GM19238 (cell line): ENCODE data around the gene ATG4C.

Source experiments
- DNase-seq: peaks from one replicate; pipeline ENCODE4 v3.0.0; 2011; ENCODE audit warnings: low spot score; ENCODE audit not compliant: insufficient read length

ATG4C gene

DNA sequence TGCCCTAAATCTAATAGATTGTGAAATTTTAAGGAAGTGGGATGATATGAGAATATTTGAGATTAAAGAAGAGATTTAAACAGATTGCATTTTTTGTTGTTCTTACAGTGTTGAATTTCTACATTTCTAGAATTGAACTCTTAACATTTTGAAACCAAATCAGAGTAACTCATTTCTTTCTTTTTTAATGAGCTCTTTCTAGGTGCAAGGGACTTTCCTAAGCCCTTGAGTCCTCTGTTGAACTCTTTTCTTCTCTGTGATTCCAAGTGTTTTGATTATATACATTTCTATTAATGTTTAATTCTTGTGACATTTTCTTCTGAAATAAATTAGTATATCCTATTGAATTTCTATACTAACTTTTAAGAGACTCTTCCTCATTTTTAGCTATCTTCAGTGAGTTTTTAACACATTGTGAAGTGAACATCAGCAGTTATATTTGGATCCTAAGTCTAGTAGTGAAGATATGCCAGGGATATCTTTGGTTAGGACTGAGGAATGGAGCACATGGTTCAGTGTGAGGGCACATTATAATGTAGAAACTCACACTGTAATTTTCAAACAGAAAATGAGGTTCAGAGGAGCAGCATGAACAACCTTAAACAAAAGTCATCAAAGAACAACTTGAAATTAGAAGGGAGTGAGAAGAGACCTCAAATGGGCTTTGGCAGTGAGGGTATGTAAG is 53.1 kb downstream of the ATG4C start:
- DNase-seq, result no peak

DNA sequence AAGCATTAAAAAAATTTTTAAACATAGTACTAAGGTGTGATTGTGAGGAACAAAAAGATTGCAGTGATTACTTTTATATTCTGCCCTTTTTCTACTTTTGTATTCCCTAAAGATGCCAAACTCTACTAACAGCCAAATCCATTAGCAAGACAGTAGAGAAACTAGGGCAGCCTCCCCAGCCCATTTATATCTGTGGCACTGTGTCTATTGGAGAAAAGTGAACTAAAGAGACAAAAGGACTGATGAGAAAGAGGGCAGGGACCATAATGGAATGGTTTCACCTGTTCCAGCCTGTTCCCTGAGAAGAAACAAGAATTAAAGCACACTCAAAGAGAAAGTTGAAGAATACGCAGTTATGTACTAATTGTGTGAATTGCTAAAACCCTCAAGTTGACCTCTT is 56.6 kb downstream of the ATG4C start:
- no peak for DNase-seq

DNA sequence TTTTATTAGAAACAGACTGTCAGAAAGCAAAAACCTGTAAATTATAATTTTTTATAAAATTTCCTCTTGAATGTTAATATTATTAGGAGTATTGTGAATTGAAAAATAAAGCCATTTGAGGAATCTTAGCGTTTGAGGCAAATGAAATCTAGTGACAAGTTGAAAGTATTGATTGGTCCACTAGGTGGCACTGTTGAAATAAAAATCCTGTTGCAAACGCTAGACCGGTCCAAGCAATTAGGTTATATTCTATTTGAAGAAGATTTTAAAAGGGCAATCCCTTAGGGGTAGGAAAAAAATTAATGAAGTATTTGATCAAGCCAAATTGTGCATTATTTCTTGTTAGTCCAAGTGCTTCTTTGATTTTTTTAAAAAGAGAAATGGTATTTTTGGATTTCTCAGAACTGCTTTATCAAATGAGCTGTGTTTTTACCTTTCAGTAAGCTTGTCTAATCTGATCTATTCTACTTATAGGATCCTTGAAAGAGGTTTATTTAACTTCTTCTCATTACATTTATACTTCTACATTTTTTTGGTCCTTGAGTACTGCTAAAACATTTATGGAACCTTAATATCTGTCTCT is 57.7 kb downstream of the ATG4C start:
- peak; percentile 5 for DNase-seq

DNA sequence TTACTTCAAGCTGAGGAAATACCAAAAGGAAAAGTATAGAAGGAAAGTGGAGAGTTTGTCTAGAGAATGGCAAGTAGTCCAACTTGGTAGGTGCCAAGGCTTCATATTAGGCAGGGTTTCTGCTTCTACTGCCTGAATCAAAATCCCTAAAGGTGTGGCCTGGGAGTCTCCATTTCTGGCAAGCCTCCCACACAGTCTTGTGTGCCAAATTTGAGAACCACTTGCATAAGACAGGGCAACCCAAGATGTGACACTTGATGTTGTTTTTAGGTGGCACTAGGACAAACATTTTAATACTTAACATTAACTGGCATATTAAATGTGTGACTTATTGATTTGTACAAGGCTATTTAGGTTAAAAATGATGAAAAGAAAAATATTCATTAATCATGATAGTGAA is 60.1 kb downstream of the ATG4C start:
- DNase-seq, result no peak

DNA sequence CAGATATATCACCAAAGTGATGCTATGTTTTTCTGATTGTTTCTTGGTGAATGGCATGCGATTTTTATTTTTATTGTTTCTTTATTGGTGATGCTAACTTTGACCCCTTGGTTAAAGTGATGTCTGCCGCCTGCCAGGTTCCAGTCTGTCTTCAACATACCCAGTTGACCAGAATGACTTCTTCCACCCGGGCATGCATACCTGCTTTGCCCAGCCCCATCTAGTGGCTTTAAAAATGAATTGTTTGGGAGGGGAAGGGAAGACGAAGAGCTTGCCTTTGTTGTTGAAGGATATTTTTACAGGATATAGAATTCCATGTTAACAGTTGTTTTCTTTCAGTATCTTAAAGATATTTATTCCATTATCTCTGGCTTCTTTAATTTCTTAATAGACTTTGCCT is 65.1 kb downstream of the ATG4C start:
- no peak for DNase-seq

DNA sequence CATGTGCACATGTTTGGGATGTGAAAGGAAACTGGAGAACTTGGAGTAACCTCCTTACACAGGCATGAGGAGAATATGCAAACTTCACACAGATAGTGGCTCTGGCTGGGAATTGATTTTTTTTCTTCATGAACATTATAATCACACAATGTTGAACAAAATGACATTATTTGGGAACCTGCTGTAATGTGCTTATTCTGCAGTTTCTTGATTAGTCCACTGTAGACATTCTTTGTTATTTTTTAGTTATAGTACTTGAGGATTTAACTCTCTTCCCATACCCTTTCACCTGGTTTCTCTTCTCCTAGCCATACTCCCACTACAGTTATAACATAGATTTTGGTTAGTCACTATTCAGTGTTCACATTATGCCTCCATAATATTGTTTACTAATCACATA is 68.3 kb downstream of the ATG4C start:
- no peak for DNase-seq

- DNase-seq, result no peak
These were observed 73.0 kb downstream of the ATG4C start for GRCh38 chr1:62856960-62857359.

- DNase-seq, result no peak
These were observed 85.4 kb downstream of the ATG4C start for GRCh38 chr1:62869217-62869754.

DNA sequence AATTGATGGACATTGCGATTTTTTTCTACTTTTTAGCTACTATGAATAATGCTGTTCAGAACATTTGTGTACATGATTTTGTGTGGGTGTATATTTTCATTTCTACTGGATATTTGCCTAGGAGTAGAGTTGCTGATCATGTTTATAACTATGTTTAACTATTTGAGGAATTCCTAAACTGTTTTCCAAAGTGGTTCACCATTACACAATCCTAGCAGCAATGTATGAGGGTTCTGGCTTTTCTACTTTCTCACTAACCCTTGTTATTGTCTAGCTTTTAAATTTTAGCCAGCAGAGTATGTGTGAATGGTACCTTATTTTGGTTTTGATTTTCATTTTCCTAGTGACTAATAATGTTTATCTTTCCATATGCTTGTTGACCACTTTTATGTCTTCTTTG is 86.2 kb downstream of the ATG4C start:
- DNase-seq, result no peak

DNA sequence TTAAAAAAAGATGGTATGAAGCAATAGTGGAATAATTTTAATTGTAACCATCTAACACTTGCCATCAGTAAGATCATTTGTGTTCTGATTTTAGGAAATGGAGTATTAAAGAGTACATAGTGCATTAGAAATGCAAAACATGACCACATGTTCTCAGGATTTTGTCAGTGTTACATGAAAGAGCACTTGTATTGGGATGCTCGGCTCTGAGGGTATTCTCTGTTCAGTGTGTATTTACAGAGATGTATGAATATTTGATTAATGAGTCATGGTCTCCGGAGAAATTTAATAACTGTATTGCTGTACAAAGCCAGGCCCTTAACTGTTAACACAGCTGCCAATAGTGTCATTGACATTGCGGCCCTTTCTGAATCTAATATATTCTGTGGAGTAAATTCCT is 91.7 kb downstream of the ATG4C start:
- no peak for DNase-seq

DNA sequence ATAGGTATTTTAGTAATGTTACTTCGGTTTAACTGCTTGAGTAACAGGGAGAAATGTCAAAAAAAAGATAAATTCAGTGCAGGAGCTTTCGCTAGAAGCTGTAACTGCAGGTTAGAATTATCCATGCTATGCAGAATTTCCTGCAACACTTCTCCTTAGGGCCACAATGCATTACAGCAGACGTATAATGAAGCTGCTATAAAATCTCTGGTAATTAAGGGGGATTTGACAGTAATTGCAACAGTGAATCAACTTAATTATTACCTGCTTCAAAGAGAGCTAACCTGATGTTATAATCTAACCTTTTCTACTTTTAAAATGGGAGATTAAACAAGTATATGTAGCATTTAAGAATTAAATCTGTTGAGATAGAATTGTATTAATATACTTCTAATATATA is 92.6 kb downstream of the ATG4C start:
- no peak for DNase-seq

DNA sequence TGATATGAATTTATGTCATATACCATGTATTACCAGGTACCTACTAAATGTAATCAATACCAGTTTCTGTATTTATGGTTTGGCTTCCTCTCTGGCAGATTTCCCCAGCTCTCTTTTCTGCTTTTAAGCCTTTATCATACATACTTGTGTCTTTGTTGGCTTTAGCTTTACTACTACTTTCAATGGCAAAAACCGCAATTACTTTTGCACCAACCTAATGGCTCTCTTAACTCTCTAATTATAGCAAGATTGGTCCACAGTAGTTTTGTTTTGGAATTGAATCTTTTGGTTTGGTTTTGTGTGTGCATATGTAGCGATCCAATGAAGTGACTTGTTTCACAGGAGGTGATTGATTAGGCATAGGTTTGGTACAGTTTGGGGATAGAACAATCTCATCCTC is 93.6 kb downstream of the ATG4C start:
- DNase-seq, result no peak

DNA sequence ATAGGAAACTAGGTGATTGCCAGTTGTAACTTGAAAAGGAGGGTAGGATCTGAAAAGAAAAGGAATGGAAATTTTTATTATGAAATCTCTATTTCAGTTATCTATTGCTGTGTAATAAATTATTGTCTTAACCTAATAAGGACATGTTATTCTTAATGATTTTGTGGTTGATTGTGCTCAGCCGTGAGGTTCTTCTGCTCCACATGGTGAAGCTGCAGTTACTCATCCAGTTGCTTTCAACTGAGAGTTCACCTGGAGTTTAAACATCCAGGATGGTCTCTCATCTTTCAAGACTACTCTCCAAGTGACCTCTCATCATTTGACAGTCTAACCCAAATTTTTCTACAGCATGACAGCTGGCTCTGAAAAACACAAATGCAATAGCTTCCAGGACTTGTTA is 96.0 kb downstream of the ATG4C start:
- no peak for DNase-seq

DNA sequence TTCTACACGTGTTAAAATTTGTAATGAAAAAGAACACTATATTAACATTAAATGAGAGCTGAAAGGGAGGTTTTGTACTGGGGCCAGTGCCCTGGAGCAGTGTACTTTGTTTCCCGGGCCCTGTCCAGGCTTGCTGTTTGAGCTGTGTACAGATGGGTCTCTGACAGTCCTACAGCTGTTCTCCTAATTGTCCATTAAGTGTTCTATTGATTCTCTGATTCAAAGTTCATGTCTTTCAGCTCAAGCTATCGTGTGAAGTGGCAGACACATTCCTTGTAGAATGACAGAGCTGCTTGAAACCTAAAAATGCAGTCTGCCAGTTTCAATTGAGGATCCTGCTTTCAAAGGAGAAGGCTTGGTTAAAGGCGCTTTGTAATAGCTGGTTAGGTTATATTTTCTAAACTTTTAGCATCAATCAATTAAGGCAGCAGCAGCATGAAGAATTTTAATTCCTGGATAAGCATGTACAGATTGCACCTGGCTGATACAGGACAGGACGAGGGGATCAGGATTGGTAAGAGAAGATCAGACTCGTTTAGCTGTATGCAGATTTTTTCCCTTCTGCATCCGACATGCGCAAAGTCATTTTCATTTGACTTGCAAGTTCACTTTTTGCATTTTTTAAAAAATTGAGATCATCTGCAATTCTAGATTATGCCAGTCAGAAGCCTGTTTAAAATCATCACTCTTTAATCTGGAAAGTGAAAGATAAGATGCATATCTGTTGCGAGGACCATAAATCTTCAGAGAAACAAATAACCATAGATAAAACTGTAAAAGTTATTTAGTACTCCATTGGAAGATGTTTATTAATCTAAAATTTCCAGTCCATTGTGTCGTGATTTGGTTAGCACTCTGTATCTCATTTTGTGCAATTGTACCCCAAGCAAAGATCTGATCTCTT is 98.5 kb downstream of the ATG4C start:
- DNase-seq, result no peak

DNA sequence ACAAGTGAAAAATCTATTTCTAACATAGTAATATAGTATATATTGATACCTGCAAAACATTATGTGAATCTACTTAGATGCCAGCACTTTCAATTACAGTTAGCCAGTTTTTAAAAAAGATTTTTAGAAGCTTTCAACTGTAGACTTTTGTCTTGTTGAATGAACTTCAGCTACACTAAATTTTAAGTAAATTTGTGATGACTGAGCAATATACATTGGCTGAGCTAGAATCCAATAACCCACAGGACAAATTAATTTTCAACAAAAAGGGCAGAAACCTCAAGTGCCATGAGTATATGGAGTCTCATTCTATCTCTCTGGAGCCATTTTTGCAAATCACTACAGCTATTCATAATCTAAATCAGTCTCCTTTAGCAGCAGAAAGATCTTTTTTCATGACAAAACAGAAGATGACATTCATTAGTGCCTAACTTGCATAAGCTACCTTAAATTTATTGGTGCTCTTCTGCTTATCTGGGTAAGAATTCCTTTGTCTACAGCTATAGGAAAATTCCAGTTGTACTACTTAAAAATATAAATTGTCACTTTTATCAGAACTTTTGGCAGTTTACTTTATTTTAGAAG is 100.3 kb downstream of the ATG4C start:
- no peak for DNase-seq

GRCh38 chr1:62887799-62888507 is 104.0 kb downstream of the ATG4C start:
- no peak for DNase-seq

DNA sequence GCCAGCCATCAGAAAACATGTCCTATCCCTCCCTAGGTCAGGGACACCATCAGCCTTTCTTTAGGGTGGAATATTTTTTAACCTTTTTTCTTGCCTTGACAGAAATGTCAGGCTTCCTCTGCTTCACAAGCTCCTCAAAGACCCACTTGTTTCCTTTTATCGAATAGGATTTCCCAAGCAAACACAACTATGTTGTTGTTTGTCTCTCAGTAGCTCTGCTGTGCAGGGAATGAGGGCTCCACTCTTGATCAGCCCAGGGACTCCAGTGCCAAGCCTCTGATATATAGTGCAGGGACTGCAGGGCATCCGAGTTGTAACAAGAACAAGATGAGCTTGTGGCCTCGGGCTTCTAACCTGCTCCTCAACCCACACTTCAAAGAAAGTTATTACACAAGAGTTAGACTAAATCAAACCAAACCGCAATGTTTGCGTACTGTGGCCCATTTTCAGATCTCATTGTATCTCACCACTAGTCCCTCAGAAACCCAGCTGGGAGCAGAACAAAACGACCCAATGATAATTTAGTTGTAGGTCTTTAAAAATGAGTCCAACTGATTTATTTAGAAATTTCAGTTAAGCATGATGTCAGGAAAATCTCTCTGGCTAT is 108.1 kb downstream of the ATG4C start:
- DNase-seq, result no peak

- DNase-seq, result no peak
These were observed 113.9 kb downstream of the ATG4C start for GRCh38 chr1:62897788-62898187.

- DNase-seq, result no peak
These were observed 116.6 kb downstream of the ATG4C start for GRCh38 chr1:62900566-62900965.

DNA sequence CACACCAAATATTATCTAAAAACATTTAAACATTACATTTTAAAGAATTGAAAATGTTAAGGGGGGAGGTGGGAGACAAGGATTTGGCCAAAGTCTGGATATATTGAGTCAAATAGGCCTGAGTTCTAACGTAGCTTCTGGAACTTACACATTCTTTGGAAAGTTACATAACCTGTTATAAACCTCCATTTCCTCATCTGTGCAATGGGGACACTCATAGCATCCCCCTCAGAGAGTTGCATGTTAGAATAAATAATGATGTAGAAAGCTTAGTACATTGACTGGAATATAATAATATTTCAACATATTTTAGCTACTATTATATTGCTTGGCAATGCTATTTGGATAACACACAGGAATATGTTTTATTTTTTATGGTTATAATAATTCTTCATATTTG is 117.7 kb downstream of the ATG4C start:
- DNase-seq, result no peak

GRCh38 chr1:62903522-62903921 is 119.6 kb downstream of the ATG4C start:
- DNase-seq, result no peak
